H1 (cell line): ENCODE results near the gene VAMP4. TPM values are rescaled to one million over a fixed set of nuclear protein-coding genes. Genes with fewer than 3 reads are reported as not detected.

Source experiments
- BCL11A ChIP-seq, 2 experiments: IDR thresholded peaks; one replicate each; pipeline ENCODE4 v1.6.1; 2011; ENCODE audit warnings: low read depth in 2 of 2, low read length in 2 of 2, mild to moderate bottlenecking in 2 of 2
- GTF2F1 ChIP-seq: IDR thresholded peaks from 2 replicates; pipeline ENCODE4 v1.6.1; 2012; ENCODE audit warnings: low read depth, low read length, improper control_type of control experiment, borderline replicate concordance
- JUN ChIP-seq: IDR thresholded peaks from 2 replicates; pipeline ENCODE4 v1.6.1; 2011; ENCODE audit warnings: low read depth, mild to moderate bottlenecking, improper control_type of control experiment, low read length
- MAFK ChIP-seq: IDR thresholded peaks from 2 replicates; pipeline ENCODE4 v1.6.1; 2012; ENCODE audit warnings: low read depth, mild to moderate bottlenecking, improper control_type of control experiment, low read length
- SIX5 ChIP-seq: IDR thresholded peaks from 2 replicates; pipeline ENCODE4 v1.6.1; 2011; ENCODE audit warnings: mild to moderate bottlenecking, low read depth, low read length
- polyA plus RNA-seq, 7 experiments: library from polyadenylated mRNA; depleted of rRNA in 3 of 7; stranded (reverse) in 5 of 7; unstranded in 2 of 7; fragments of >200 nt in 5 of 7; fragments of 200-250 nt in 2 of 7; gene quantifications; 1 replicate in 5 of 7; 2 replicates in 1 of 7; 4 replicates in 1 of 7; pipeline versions ENCODE4 v1.2.1 to v1.2.3, GENCODE V29; 2011 to 2013; ENCODE audit warnings: missing spikeins in 2 of 7, mixed read lengths in 2 of 7
- total RNA-seq: library from RNA; stranded (reverse); fragmentation: NEBNext Ultra II Directional; extraction: Animal tissue kit (Norgen Biotek cat#: 25700); gene quantifications from 2 replicates; pipeline ENCODE4 v1.2.1, GENCODE V29; 2021

Gene VAMP4
- total and polyA plus RNA-seq, 2 of the 8 experiments (the other 6 are each of a cell fraction or from before 2014, with no cell fraction given), result 1.6 to 13.9 TPM

GRCh38 chr1:171730052-171730451 is 11.8 kb downstream of the VAMP4 start (continued):
- TF ChIP-seq JUN, result no peak
- TF ChIP-seq SIX5, result no peak
- TF ChIP-seq MAFK, result no peak
- TF ChIP-seq BCL11A (IDR thresholded peaks at IDR 0.05; ENCODE audit: low read depth in 2 of 2, low read length in 2 of 2), result no peak
- TF ChIP-seq GTF2F1, result no peak
